K562 (cell line): Measurements from ENCODE around the gene ABCA13. TPM values are rescaled to one million over a fixed set of nuclear protein-coding genes. Genes with fewer than 3 reads are reported as not detected.

ENCODE experiments used
- ATAC-seq: fragments of 200-7000 bp; cut with Tn5 transposase; 3 replicates; pipeline ENCODE4 v1.9.1; 2020; ENCODE audit warnings: moderate library complexity
- BruUV-seq: library from RNA; stranded (reverse); fragments of 400-500 nt; replicated peaks from 2 replicates; lab custom pipeline; 2021; lab: Mats Ljungman, UMichigan
- CTCF ChIA-PET: fragments of 300-600 bp; formaldehyde crosslinking; extraction: SDS; loops from one replicate; lab custom pipeline; 2021; ENCODE audit warnings: low intra/inter-chr PET ratio; lab: Yijun Ruan, JAX
- POLR2A ChIA-PET: fragments of 300-600, 350-650 bp; sonication (Branson Sonifier 250); formaldehyde crosslinking; extraction: SDS; loops from one replicate; lab custom pipeline; 2021; ENCODE audit warnings: antibody characterized with exemption, inconsistent platforms; lab: Yijun Ruan, JAX
- DNase-seq, 4 experiments: peaks; one replicate each; pipeline versions ENCODE4 v3.0.0 to v3.0.0-alpha.2; 2011 to 2018; ENCODE audit warnings: low spot score in 3 of 4, mixed read lengths in 3 of 4; ENCODE audit errors: extremely low read depth in 1 of 4
- FAIRE-seq: peaks from 2 replicates; lab custom pipeline; 2011; peaks lifted over from hg19 to GRCh38; lab: Jason Lieb, UNC
- H2AFZ ChIP-seq: 2 replicates; pipeline ENCODE4 v1.6.0; 2011; ENCODE audit warnings: low read depth, low read length, control low read depth, inconsistent platforms
- H3K27ac ChIP-seq: fragments of 200-600 bp; 3 replicates; pipeline ENCODE4 v1.8.0; 2011; ENCODE audit warnings: low read depth, mild to moderate bottlenecking, control low read depth, inconsistent platforms, low read length, moderate library complexity, mixed read lengths; ENCODE audit errors: extremely low read depth
- H3K27me3 ChIP-seq, 2 experiments: fragments of 300-600 bp in 1 of 2; 2 replicates in 1 of 2; 3 replicates in 1 of 2; pipeline versions ENCODE4 v1.6.0 to v1.8.0; 2011; ENCODE audit warnings: inconsistent platforms in 2 of 2, low read length in 2 of 2, mild to moderate bottlenecking in 1 of 2, mixed read lengths in 1 of 2, moderate library complexity in 1 of 2; ENCODE audit not compliant: control insufficient read depth in 2 of 2, insufficient read depth in 2 of 2
- H3K36me3 ChIP-seq: fragments of 300-600 bp; 3 replicates; pipeline ENCODE4 v1.8.0; 2011; ENCODE audit warnings: mild to moderate bottlenecking, low read length, inconsistent platforms; ENCODE audit not compliant: control insufficient read depth, insufficient read depth
- H3K4me1 ChIP-seq, 2 experiments: fragments of 200-600 bp in 1 of 2; replicated peaks in 1 of 2; 2 replicates in 1 of 2; 3 replicates in 1 of 2; pipeline versions ENCODE4 v1.5.1 to v1.8.0; 2011; ENCODE audit warnings: inconsistent platforms in 2 of 2, low read length in 2 of 2, mild to moderate bottlenecking in 1 of 2, mixed read lengths in 1 of 2, moderate library complexity in 1 of 2; ENCODE audit not compliant: control insufficient read depth in 2 of 2, insufficient read depth in 2 of 2
- H3K4me2 ChIP-seq: 2 replicates; pipeline ENCODE4 v1.6.1; 2011; ENCODE audit warnings: low read length, control low read depth, inconsistent platforms, mixed read lengths; ENCODE audit not compliant: insufficient read depth
- H3K4me3 ChIP-seq: fragments of 200-600 bp; sonication (generic), shearing (Covaris generic); 2 replicates; pipeline ENCODE4 v1.5.1; 2016; ENCODE audit warnings: control low read depth, inconsistent platforms
- H3K79me2 ChIP-seq: fragments of 200-600 bp; 3 replicates; pipeline ENCODE4 v1.8.0; 2011; ENCODE audit warnings: low read length, inconsistent platforms; ENCODE audit not compliant: control insufficient read depth, insufficient read depth
- H3K9ac ChIP-seq, 2 experiments: 2 replicates each; pipeline versions ENCODE4 v1.6.0 to v1.6.1; 2011; ENCODE audit warnings: low read depth in 2 of 2, low read length in 2 of 2, control low read depth in 1 of 2, inconsistent platforms in 1 of 2, mild to moderate bottlenecking in 1 of 2, mixed read lengths in 1 of 2; ENCODE audit not compliant: insufficient read depth in 1 of 2
- H3K9me1 ChIP-seq: one replicate; pipeline ENCODE4 v1.6.0; 2011; ENCODE audit warnings: inconsistent platforms, mild to moderate bottlenecking, low read length, moderate library complexity; ENCODE audit not compliant: control insufficient read depth, insufficient read depth
- H3K9me3 ChIP-seq: replicated peaks from 2 replicates; pipeline ENCODE4 v1.5.1; 2011; ENCODE audit warnings: low read depth, low read length, inconsistent platforms; ENCODE audit not compliant: control insufficient read depth, insufficient read depth
- H4K20me1 ChIP-seq: replicated peaks from 2 replicates; pipeline ENCODE4 v1.6.1; 2011; ENCODE audit warnings: low read length, inconsistent platforms, mixed read lengths; ENCODE audit not compliant: control insufficient read depth, insufficient read depth
- ESRRB ChIP-seq: fragments of 250-450 bp; sonication (Bioruptor Pico); IDR thresholded peaks from 2 replicates; pipeline ENCODE4 v1.5.0; 2020; ENCODE audit warnings: mild to moderate bottlenecking, moderate library complexity, borderline replicate concordance
- ETS2 ChIP-seq: IDR thresholded peaks from 2 replicates; pipeline ENCODE4 v1.6.1; 2016; ENCODE audit warnings: borderline replicate concordance, missing genetic modification characterization, mild to moderate bottlenecking, moderate library complexity, missing compliant biosample characterization; ENCODE audit not compliant: poor library complexity, severe bottlenecking
- GABPA ChIP-seq: fragments of 200-800 bp; sonication (Bioruptor generic); conservative IDR thresholded peaks from 2 replicates; pipeline ENCODE4 v1.6.1; 2016; ENCODE audit warnings: low read depth, missing genetic modification characterization, missing compliant biosample characterization
- THRAP3 ChIP-seq: fragments of 450-650 bp; IDR thresholded peaks from 2 replicates; pipeline ENCODE4 v1.6.1; 2016; ENCODE audit warnings: mild to moderate bottlenecking, inconsistent platforms, borderline replicate concordance
- ZNF41 ChIP-seq: fragments of 250-450 bp; sonication (Bioruptor Pico); conservative IDR thresholded peaks from 2 replicates; pipeline ENCODE4 v1.4.0; 2020; ENCODE audit warnings: mild to moderate bottlenecking
- WGBS: fragments of 100-300 bp; shearing (Covaris generic); methylation state at CpG from one replicate; pipeline ENCODE4 v1.1.6; 2016; ENCODE audit warnings: low coverage, mixed read lengths; ENCODE audit not compliant: insufficient coverage; ENCODE audit errors: missing lambda C conversion rate; 5-methylcytosine and 5-hydroxymethylcytosine counted together
- in situ Hi-C: fragments of 300-500 bp; cut with MboI; formaldehyde crosslinking; loops from 4 replicates; pipeline ENCODE4 v1.15.0; 2018; ENCODE audit warnings: inconsistent platforms, mixed read lengths
- intact Hi-C: fragments of 100-400 bp; cut with micrococcal nuclease; formaldehyde crosslinking; loops from 2 replicates; pipeline ENCODE4 v1.14.2; 2022
- polyA plus RNA-seq, 8 experiments: library from polyadenylated mRNA; depleted of rRNA in 4 of 8; stranded (reverse) in 5 of 8; unstranded in 3 of 8; fragments of >200 nt; fragmentation: Nextera tagmentation in 2 of 8; fragmentation: Illumina TruSeq in 1 of 8; extraction: Ambion mirVana in 2 of 8; extraction: Trizol in 1 of 8; gene quantifications; 2 replicates each; pipeline versions ENCODE4 v1.2.1 to v1.2.3, GENCODE V29; 2011 to 2014; ENCODE audit warnings: inconsistent platforms in 1 of 8, missing spikeins in 1 of 8
- total RNA-seq, 7 experiments: library from RNA; depleted of rRNA in 6 of 7; stranded (reverse); fragments of >200 nt in 6 of 7; fragmentation: Illumina TruSeq in 2 of 7; extraction: Trizol in 2 of 7; gene quantifications; 2 replicates each; pipeline versions ENCODE4 v1.2.1 to v1.2.3, GENCODE V29; 2011 to 2021; ENCODE audit warnings: low replicate concordance in 1 of 7
- TF ChIP-seq, protein P1 (sequence below): fragments of 250-450 bp; sonication (Bioruptor Pico); IDR thresholded peaks from 2 replicates; pipeline ENCODE4 v1.5.1; 2021; ENCODE audit warnings: mild to moderate bottlenecking
- TF ChIP-seq, protein P2 (sequence below): fragments of 450-650 bp; IDR thresholded peaks from one replicate; pipeline ENCODE4 v1.6.1; 2018; ENCODE audit warnings: mild to moderate bottlenecking, moderate library complexity; ENCODE audit not compliant: partially characterized antibody

ABCA13 gene
- total and polyA plus RNA-seq, 9 of the 15 experiments (the other 6 are each of a cell fraction or from before 2014, with no cell fraction given): 0.14 to 1.5 (median 0.38) TPM

DNA sequence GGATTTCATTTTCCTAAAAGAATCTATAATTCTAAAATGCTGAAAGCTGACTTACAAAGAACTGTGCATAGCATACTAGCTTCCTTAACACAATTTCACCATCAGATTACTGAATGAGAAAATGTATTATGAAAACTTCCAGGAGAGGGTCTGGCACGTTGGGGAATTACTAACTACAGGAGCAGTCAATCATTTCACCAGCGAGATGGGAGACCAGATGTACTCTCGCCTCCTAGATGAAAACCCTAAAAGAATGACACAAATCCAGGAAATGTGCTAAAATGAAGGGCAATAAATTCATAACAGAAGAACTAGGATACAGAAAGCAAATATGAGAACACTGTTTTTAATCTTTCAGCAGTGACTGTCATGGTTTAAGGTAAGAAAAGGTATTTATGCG is 330.8 kb downstream of the ABCA13 start:
- FAIRE-seq: no peak

DNA sequence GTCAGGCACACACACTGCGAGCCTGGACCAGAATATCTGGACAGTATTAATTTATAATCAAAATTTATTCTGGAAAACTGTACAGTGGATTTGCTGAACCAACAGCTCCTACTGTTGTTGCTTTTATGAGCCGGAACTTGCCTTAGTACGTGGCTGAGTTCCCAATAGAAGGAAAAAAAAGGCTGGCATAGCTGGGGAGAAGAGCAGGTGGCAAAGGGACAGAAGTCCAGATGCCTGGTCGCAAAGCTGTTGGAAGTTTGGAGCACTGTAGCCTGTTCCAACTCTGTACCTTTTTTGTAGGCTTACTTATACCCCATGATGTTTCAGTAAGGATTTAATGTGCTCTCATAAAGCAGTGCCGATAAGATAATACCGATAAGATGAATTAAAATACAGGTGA is 333.8 kb downstream of the ABCA13 start:
- in situ Hi-C loops: no loop called here
- Histone ChIP-seq H4K20me1 (no peaks in the 10 kb centered on the region), H3K79me2 (no peaks in the 10 kb centered on the region), H3K9me3 (no peaks in the 10 kb centered on the region), H3K27ac (no peak overlapping the region), H3K4me1 (no peaks in the 10 kb centered on the region), H3K4me2 (no peak overlapping the region), H3K27me3 (no peaks in the 10 kb centered on the region), H2AFZ (no peak overlapping the region), H3K9me1 (no peaks in the 10 kb centered on the region), H3K4me3 (no peak overlapping the region), H3K36me3 (no peaks in the 10 kb centered on the region), H3K9ac (no peak overlapping the region)
- FAIRE-seq (no peak), DNase-seq (no peak), ATAC-seq (no peak)
- ChIA-PET CTCF (no interaction called here), POLR2A (no interaction called here)
- TF ChIP-seq, protein P1, sequence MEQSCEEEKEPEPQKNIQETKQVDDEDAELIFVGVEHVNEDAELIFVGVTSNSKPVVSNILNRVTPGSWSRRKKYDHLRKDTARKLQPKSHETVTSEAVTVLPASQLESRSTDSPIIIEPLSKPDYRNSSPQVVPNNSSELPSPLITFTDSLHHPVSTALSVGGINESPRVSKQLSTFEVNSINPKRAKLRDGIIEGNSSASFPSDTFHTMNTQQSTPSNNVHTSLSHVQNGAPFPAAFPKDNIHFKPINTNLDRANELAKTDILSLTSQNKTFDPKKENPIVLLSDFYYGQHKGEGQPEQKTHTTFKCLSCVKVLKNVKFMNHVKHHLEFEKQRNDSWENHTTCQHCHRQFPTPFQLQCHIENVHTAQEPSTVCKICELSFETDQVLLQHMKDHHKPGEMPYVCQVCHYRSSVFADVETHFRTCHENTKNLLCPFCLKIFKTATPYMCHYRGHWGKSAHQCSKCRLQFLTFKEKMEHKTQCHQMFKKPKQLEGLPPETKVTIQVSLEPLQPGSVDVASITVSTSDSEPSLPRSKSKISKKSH (CRISPR knock-in tag): no peak
- TF ChIP-seq ZNF41: no peak
- TF ChIP-seq, protein P2, sequence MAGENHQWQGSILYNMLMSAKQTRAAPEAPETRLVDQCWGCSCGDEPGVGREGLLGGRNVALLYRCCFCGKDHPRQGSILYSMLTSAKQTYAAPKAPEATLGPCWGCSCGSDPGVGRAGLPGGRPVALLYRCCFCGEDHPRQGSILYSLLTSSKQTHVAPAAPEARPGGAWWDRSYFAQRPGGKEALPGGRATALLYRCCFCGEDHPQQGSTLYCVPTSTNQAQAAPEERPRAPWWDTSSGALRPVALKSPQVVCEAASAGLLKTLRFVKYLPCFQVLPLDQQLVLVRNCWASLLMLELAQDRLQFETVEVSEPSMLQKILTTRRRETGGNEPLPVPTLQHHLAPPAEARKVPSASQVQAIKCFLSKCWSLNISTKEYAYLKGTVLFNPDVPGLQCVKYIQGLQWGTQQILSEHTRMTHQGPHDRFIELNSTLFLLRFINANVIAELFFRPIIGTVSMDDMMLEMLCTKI: no peak
- no peak for TF ChIP-seq THRAP3
- TF ChIP-seq GABPA (tag): no peak
- BruUV-seq: no TSS peak
- WGBS: 2% methylated on average over 6 of the region's 6 CpGs
- intact Hi-C loops: no loop called here

More for the DNA sequence above, 330.8 kb downstream of the ABCA13 start:
- Histone ChIP-seq H3K9me1 (no peaks in the 10 kb centered on the region), H3K9ac (no peak overlapping the region), H3K36me3 (no peaks in the 10 kb centered on the region), H3K4me3 (no peak overlapping the region), H2AFZ (no peak overlapping the region), H4K20me1 (no peaks in the 10 kb centered on the region), H3K9me3 (no peaks in the 10 kb centered on the region; the same call in 1 of the 2 replicates), H3K79me2 (no peaks in the 10 kb centered on the region), H3K4me2 (no peak overlapping the region), H3K27me3 (no peaks in the 10 kb centered on the region), H3K27ac (no peak overlapping the region), H3K4me1 (no peaks in the 10 kb centered on the region)
- 8% methylated on average over 4 of the region's 4 CpGs for WGBS
- BruUV-seq: no TSS peak
- ChIA-PET POLR2A (no interaction called here), CTCF (no interaction called here)
- no peak for DNase-seq
- TF ChIP-seq ESRRB (CRISPR knock-in tag) (no peak), ETS2 (tag) (no peak)
- intact Hi-C loops (no loop called here), in situ Hi-C loops (no loop called here)
- ATAC-seq: no peak
